ENCODE data around the gene FOXK2. TPM values are rescaled to one million over a fixed set of nuclear protein-coding genes. Genes with fewer than 3 reads are reported as not detected.

Gene FOXK2
- total RNA-seq, 1 experiment from 2014 or later = 118 TPM

- CTCF ChIA-PET = no interaction called here
Measured at GRCh38 chr17:82595893-82596292, 76.4 kb downstream of the FOXK2 start.

GRCh38 chr17:82596296-82596695 lies 76.8 kb downstream of the FOXK2 start:
- Mint-ChIP-seq H3K4me3 (ENCODE audit: unreplicated experiment) (no peak overlapping the region), H3K4me1 (ENCODE audit: low read depth, unreplicated experiment) (peaks cover 11% of the 10 kb centered on the region), H3K27ac (ENCODE audit: unreplicated experiment) (no peak overlapping the region), H3K9me3 (ENCODE audit: unreplicated experiment) (no peaks in the 10 kb centered on the region), H3K27me3 (ENCODE audit: insufficient read depth, unreplicated experiment) (no peaks in the 10 kb centered on the region), H3K36me3 (ENCODE audit: insufficient read depth, unreplicated experiment) (peaks cover 93% of the 10 kb centered on the region)
- intact Hi-C loops (cut with micrococcal nuclease; ENCODE audit: unreplicated experiment) = no loop called here
- Histone ChIP-seq H3K27me3 (replicated peaks; ENCODE audit: control insufficient read depth, insufficient read depth, low read length) (no peaks in the 10 kb centered on the region), H3K9me3 (no peaks in the 10 kb centered on the region), H3K36me3 (ENCODE audit: control insufficient read depth, insufficient read depth, low read length) (peaks cover 3% of the 10 kb centered on the region; the same call in 1 of the 2 replicates), H3K4me1 (no peaks in the 10 kb centered on the region), H3K4me3 (ENCODE audit: low read depth, low read length) (no peak overlapping the region)
- CTCF ChIA-PET = no interaction called here
- DNase-seq = no peak
- POLR2A ChIA-PET = no interaction called here
- no peak for TF ChIP-seq CTCF (IDR thresholded peaks at IDR 0.05; ENCODE audit: insufficient read depth in 1 of 2, low read depth in 1 of 2, low read length in 1 of 2, severe bottlenecking in 1 of 2, unreplicated experiment in 1 of 2)
- no TSS peak for BruUV-seq (replicated peaks)

More at GRCh38 chr17:82595893-82596292, 76.4 kb downstream of the FOXK2 start:
- Mint-ChIP-seq H3K27me3 (ENCODE audit: insufficient read depth, unreplicated experiment) (no peaks in the 10 kb centered on the region), H3K36me3 (ENCODE audit: insufficient read depth, unreplicated experiment) (peaks cover 90% of the 10 kb centered on the region), H3K9me3 (ENCODE audit: unreplicated experiment) (no peaks in the 10 kb centered on the region), H3K4me3 (ENCODE audit: unreplicated experiment) (no peak overlapping the region), H3K27ac (ENCODE audit: unreplicated experiment) (no peak overlapping the region), H3K4me1 (ENCODE audit: low read depth, unreplicated experiment) (peaks cover 11% of the 10 kb centered on the region)
- BruUV-seq (replicated peaks) = no TSS peak
- H3K36me3 ChIP-seq (ENCODE audit: control insufficient read depth, insufficient read depth, low read length) = peaks cover 5% of the 10 kb centered on the region
- no peak for TF ChIP-seq CTCF (IDR thresholded peaks at IDR 0.05; ENCODE audit: insufficient read depth in 1 of 2, low read depth in 1 of 2, low read length in 1 of 2, severe bottlenecking in 1 of 2, unreplicated experiment in 1 of 2)
- no peaks in the 10 kb centered on the region for H3K4me1 ChIP-seq
- no peaks in the 10 kb centered on the region for H3K9me3 ChIP-seq
- POLR2A ChIA-PET = no interaction called here
- H3K27me3 ChIP-seq (replicated peaks; ENCODE audit: control insufficient read depth, insufficient read depth, low read length) = no peaks in the 10 kb centered on the region
- H3K4me3 ChIP-seq (ENCODE audit: low read depth, low read length) = no peak overlapping the region
- intact Hi-C loops (cut with micrococcal nuclease; ENCODE audit: unreplicated experiment) = no loop called here
- no peak for DNase-seq

- no peak for DNase-seq
- no peaks in the 10 kb centered on the region for H3K27me3 Mint-ChIP-seq (ENCODE audit: insufficient read depth, unreplicated experiment)
- peak overlapping the region; percentile 22 for H3K27ac Mint-ChIP-seq (ENCODE audit: unreplicated experiment)
- no peaks in the 10 kb centered on the region for H3K9me3 Mint-ChIP-seq (ENCODE audit: unreplicated experiment)
- Histone ChIP-seq H3K9me3 (no peaks in the 10 kb centered on the region), H3K27me3 (replicated peaks; ENCODE audit: control insufficient read depth, insufficient read depth, low read length) (no peaks in the 10 kb centered on the region), H3K36me3 (ENCODE audit: control insufficient read depth, insufficient read depth, low read length) (peaks cover 3% of the 10 kb centered on the region; the same call in 1 of the 2 replicates), H3K4me3 (ENCODE audit: low read depth, low read length) (no peak overlapping the region), H3K4me1 (no peaks in the 10 kb centered on the region)
- intact Hi-C loops (cut with micrococcal nuclease; ENCODE audit: unreplicated experiment) = no loop called here
- CTCF ChIA-PET = no interaction called here
- peaks cover 8% of the 10 kb centered on the region for H3K4me1 Mint-ChIP-seq (ENCODE audit: low read depth, unreplicated experiment)
- no peak for TF ChIP-seq CTCF (IDR thresholded peaks at IDR 0.05; ENCODE audit: insufficient read depth in 1 of 2, low read depth in 1 of 2, low read length in 1 of 2, severe bottlenecking in 1 of 2, unreplicated experiment in 1 of 2)
- POLR2A ChIA-PET = no interaction called here
- BruUV-seq (replicated peaks) = no TSS peak
- H3K36me3 Mint-ChIP-seq (ENCODE audit: insufficient read depth, unreplicated experiment) = peaks cover 94% of the 10 kb centered on the region
- no peak overlapping the region for H3K4me3 Mint-ChIP-seq (ENCODE audit: unreplicated experiment)
Measured at GRCh38 chr17:82596837-82597672, 77.5 kb downstream of the FOXK2 start.
